Testis (tissue), 2 donors: Measurements from ENCODE around the gene LLGL2.

Source experiments
- CTCF ChIP-seq, 3 experiments: fragments of 450-650 bp in 2 of 3; fragments of 200-600 bp in 1 of 3; sonication (generic) in 1 of 3; IDR thresholded peaks; one replicate each; pipeline ENCODE4 v1.5.1; 2016 to 2019; ENCODE audit warnings: antibody characterized with exemption in 3 of 3, mild to moderate bottlenecking in 2 of 3, moderate library complexity in 1 of 3
- POLR2A ChIP-seq: fragments of 450-650 bp; IDR thresholded peaks from one replicate; pipeline ENCODE4 v1.6.1; 2017; ENCODE audit warnings: antibody characterized with exemption, mild to moderate bottlenecking, moderate library complexity

- no peak for TF ChIP-seq CTCF (IDR thresholded peaks at IDR 0.05)
- TF ChIP-seq POLR2A: no peak
Measured at GRCh38 chr17:75623386-75623785, 97.9 kb downstream of the LLGL2 start.
